HG03432 (cell line): ENCODE measurements around the gene TSACC.

Experiments used
- ATAC-seq: cut with Tn5 transposase; IDR thresholded peaks from one replicate; pipeline ENCODE4 v1.9.1; 2021; ENCODE audit warnings: mild to moderate bottlenecking, moderate library complexity; ENCODE audit not compliant: unreplicated experiment

Gene TSACC

GRCh38 chr1:156372876-156373275, 34.5 kb downstream of the TSACC start:
- ATAC-seq = no peak

GRCh38 chr1:156373546-156373945, 35.2 kb downstream of the TSACC start:
- ATAC-seq = no peak

- no peak for ATAC-seq
Measured at GRCh38 chr1:156376146-156376545, 37.8 kb downstream of the TSACC start.

- ATAC-seq = no peak
Measured at GRCh38 chr1:156376958-156377919, 38.9 kb downstream of the TSACC start.

GRCh38 chr1:156378557-156378956, 40.2 kb downstream of the TSACC start:
- ATAC-seq = no peak

- no peak for ATAC-seq
Measured at GRCh38 chr1:156379420-156380165, 41.3 kb downstream of the TSACC start.

- no peak for ATAC-seq
Measured at GRCh38 chr1:156382561-156382960, 44.2 kb downstream of the TSACC start.

- no peak for ATAC-seq
Measured at GRCh38 chr1:156383023-156383422, 44.7 kb downstream of the TSACC start.

- no peak for ATAC-seq
Measured at GRCh38 chr1:156384007-156384406, 45.7 kb downstream of the TSACC start.

- ATAC-seq = no peak
Measured at GRCh38 chr1:156384658-156385057, 46.3 kb downstream of the TSACC start.

- ATAC-seq = no peak
Measured at GRCh38 chr1:156385534-156386031, 47.3 kb downstream of the TSACC start.

- ATAC-seq = no peak
Measured at GRCh38 chr1:156386134-156386901, 48.0 kb downstream of the TSACC start.

- no peak for ATAC-seq
Measured at GRCh38 chr1:156386949-156387869, 48.9 kb downstream of the TSACC start.

- ATAC-seq = no peak
Measured at GRCh38 chr1:156387870-156388173, 49.5 kb downstream of the TSACC start.

GRCh38 chr1:156388174-156389137, 50.1 kb downstream of the TSACC start:
- ATAC-seq = no peak

GRCh38 chr1:156389311-156389710, 51.0 kb downstream of the TSACC start:
- no peak for ATAC-seq

GRCh38 chr1:156390469-156391365, 52.4 kb downstream of the TSACC start:
- no peak for ATAC-seq

GRCh38 chr1:156391366-156391677, 53.0 kb downstream of the TSACC start:
- ATAC-seq = no peak
